AG09309 (cell line): Measurements from ENCODE around the gene LFNG.

Experiments used
- DNase-seq: peaks from one replicate; pipeline ENCODE4 v3.0.0-alpha.2; 2010; ENCODE audit warnings: low read depth
- H3K4me3 ChIP-seq: 2 replicates; pipeline ENCODE4 v1.5.1; 2011; ENCODE audit warnings: mild to moderate bottlenecking, low read depth, low read length, moderate library complexity; ENCODE audit not compliant: control insufficient read depth
- TF ChIP-seq, protein P1 (sequence below): IDR thresholded peaks from 2 replicates; pipeline ENCODE4 v1.5.1; 2011; ENCODE audit warnings: mild to moderate bottlenecking, low read depth, low read length, inconsistent platforms; ENCODE audit not compliant: insufficient read depth, control insufficient read depth; ENCODE audit errors: missing control alignments

The LFNG gene

DNA sequence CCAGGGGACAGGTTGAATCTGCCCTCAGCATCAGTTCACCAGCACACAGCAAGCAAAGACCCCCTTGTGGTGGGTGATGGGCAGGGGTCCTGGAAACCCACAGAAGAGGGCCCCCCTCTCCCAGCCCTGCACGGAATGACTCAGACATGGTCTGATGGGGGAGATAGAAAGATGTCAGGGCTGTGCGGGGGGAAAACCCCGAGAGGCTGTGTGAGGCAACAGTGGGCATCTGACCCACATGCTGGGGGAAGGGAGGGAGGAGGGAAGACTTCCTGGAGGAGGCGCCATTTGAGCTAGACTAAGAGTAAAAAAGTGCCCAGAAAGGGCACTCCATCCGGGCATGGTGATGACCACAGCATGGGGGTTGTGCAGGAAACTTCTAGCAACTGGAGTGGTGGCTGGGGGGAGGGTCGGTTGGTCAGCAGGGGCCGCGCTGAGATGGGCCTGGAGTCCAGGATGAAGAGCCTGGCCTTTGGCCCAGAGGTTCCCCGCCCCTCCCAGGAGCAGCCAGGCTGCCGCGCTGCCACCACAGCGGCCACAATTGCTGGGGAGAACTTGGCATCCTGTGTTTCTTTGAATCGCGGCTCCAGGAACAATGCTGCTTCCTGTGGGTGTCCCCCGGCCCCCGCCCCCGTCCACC, 2.5 kb downstream of the LFNG start:
- DNase-seq: no peak
- TF ChIP-seq, protein P1, sequence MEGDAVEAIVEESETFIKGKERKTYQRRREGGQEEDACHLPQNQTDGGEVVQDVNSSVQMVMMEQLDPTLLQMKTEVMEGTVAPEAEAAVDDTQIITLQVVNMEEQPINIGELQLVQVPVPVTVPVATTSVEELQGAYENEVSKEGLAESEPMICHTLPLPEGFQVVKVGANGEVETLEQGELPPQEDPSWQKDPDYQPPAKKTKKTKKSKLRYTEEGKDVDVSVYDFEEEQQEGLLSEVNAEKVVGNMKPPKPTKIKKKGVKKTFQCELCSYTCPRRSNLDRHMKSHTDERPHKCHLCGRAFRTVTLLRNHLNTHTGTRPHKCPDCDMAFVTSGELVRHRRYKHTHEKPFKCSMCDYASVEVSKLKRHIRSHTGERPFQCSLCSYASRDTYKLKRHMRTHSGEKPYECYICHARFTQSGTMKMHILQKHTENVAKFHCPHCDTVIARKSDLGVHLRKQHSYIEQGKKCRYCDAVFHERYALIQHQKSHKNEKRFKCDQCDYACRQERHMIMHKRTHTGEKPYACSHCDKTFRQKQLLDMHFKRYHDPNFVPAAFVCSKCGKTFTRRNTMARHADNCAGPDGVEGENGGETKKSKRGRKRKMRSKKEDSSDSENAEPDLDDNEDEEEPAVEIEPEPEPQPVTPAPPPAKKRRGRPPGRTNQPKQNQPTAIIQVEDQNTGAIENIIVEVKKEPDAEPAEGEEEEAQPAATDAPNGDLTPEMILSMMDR: no peak
- peak overlapping the region; percentile 62 for H3K4me3 ChIP-seq

DNA sequence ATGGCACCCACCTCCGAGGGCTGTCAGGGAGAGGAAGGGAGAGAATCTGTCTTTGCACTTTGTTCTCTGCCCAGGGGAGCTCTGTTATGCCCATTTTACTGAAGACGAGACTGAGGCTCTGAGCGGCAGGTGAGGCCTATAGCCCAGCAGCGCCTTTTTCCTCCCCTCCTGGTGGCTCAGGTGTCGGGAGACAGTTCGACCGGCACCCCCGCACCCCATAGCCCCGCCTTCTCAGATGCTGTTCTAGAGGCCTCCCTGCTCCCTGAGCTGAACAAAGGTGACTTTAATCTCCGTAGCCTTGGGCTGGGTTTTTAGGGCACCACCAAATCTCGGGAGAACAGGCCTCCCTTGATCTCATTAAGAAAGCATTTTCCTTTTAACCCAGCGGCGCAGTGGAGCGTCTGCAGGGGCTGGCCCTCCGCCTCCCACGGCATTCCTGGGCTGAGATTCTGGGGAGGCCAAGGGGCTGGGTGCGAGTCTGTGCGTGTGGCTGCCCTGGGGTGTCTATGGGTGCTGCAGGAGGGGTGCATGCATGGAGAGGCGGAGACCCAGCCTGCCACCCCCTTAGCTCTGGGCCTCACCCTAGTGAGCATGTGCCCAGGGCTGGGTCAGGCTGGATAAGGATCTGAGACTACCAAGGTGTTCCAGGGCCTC, 3.3 kb downstream of the LFNG start:
- DNase-seq: no peak
- TF ChIP-seq, protein P1: no peak
- H3K4me3 ChIP-seq: no peak overlapping the region; the same call in 1 of the 2 replicates

DNA sequence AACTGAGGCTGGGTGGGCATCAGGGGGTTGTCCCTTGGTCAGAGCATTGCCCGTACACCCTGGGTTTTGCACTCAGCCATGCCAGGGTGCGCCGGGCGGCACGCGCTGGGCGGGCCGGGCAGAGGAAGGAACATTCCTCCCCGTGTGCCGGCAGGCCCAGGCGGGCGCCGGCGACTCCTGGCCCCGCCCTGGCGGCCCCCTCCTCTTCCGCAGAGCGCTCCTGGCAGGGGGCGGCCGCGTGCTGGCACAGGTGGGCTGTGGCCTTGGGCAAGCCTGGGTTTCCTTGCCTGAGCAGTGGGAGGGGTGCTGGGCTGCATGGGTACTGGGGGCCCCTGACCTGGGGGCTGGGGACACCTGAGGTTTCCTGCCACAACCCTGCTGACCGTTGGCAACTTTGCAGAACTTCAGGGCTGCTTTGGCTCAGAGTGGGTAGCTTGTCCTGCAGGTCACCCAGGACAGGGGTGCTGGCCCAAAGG, 3.9 kb downstream of the LFNG start:
- DNase-seq: no peak
- TF ChIP-seq, protein P1: no peak
- no peak overlapping the region for H3K4me3 ChIP-seq

DNA sequence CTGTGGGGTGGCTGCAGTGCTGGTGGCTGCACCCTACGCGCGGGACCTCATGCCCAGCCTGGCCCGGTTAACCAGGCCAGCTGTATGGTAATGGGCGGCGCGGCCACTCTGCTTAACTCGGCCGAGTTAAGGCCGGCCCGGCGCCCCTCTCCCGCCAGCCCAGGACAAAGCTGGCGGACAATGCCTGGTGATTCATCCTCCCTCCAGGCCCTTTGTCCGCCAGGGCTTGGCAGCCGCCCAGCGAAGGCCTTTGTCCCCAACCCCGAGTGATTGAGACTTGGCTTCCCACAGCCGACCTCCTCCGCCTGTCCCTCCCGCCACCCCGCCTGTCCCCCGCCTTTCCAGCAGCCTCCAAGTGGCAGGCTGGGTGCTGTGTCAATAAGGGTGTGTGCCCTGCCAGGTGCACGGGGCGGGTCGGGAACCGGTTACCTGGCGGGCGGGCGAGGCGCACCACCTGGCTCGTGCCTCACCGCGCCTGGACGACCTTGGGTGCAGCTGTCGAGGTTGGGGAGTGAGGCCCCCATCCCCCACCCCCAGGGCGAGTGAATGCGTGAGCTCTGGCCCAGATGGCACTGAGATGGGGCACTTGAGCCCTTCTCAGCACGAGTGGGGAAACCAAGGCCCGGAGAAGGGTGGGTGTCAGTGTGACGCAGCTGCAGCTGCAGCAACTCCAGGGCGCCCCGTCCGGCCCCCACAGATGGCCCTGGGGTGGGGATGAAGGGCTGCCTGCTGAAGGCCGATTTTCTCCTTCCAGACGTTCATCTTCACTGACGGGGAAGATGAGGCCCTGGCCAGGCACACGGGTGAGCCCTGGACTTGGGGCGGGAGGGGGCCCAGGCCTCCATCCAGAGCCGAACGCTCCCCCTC, 4.6 kb downstream of the LFNG start:
- no peak for DNase-seq
- TF ChIP-seq, protein P1: no peak
- no peak overlapping the region for H3K4me3 ChIP-seq

DNA sequence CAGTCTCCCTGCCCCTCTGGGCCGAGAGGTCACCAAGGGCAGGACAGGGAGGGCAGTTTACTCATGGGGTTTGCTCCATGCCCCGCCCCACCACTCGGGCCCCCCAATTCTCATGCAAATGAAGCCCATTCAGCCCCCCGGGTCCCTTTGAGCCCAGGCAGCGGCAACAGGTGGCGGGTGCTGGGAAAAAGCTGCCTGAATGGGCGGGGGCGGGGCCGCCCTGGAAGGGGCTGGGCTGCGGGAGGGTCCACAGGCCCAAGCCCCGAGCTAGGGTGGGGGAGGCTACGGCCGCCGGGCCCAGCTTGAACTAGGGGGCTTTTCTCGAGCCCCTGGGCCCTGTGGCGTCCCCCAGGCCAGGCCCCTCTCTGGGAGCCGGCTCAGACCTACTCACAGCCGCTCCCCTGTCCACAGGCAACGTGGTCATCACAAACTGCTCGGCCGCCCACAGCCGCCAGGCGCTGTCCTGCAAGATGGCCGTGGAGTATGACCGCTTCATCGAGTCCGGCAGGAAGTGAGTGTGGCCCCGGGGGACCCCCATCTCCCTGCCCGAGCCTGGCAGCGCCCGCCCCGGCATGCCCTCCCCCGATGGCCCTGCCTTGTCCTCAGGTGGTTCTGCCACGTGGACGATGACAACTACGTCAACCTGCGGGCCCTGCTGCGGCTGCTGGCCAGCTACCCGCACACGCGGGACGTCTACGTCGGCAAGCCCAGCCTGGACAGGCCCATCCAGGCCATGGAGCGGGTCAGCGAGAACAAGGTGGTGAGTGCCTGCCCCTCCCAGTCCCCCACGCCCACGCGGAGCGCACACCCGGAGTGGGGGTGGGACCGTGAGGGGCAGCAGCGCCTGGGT, 5.5 kb downstream of the LFNG start:
- DNase-seq: no peak
- H3K4me3 ChIP-seq: no peak overlapping the region
- TF ChIP-seq, protein P1: no peak
